Stimulated activated CD4-positive, alpha-beta T cell treated with anti-CD3 and anti-CD28 coated beads, Interleukin-2, amount 100 ng/mL, for 48 hours (primary cell): Measurements from ENCODE around the gene HOXA11.

Experiments used
- DNase-seq, 2 donors: peaks; one replicate each; pipeline ENCODE4 v3.0.0-alpha.2; 2020

HOXA11 gene

GRCh38 chr7:27192546-27193334 is 7.7 kb upstream of the HOXA11 start:
- no peak for DNase-seq

DNA sequence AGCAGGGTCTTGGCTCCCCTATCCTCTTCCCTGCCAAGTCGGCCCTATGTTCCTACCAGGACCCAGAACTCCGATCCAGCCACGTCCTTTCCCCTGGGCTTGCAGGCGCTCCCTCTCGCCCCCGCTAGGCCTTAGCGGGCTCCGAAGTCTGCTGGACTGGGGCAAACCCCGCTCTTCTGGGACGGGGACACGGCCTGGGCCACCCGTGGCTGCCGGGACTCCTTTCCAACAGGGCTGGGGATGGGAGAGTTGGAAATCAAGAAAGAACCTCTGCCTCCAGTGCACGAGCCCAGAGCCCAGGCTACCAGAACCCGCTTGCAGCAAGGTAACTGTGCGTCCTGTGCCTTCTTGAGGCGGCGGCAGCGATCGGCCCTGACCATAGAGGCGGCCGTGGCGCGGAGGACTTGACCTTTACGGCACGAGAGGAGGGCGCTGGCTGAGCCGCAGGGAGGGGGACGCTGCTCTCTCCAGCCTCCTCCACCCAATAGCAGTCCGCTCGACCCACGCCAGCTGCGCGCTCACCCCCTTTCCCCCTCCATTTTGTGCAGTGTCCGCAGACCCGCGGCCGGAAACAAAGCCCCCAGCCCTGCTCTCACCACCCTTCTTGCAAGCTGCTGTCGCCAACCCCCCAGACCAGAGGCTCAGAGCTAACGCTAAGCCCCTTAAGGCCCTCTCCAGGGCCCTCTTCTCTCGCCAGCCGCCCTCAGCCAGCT is 7.0 kb upstream of the HOXA11 start:
- DNase-seq: no peak

- DNase-seq: no peak
These were observed 6.2 kb upstream of the HOXA11 start for GRCh38 chr7:27191161-27191731.

GRCh38 chr7:27189997-27190748 is 5.1 kb upstream of the HOXA11 start:
- DNase-seq: no peak

- no peak for DNase-seq
These were observed 4.4 kb upstream of the HOXA11 start for GRCh38 chr7:27189295-27189996.

DNA sequence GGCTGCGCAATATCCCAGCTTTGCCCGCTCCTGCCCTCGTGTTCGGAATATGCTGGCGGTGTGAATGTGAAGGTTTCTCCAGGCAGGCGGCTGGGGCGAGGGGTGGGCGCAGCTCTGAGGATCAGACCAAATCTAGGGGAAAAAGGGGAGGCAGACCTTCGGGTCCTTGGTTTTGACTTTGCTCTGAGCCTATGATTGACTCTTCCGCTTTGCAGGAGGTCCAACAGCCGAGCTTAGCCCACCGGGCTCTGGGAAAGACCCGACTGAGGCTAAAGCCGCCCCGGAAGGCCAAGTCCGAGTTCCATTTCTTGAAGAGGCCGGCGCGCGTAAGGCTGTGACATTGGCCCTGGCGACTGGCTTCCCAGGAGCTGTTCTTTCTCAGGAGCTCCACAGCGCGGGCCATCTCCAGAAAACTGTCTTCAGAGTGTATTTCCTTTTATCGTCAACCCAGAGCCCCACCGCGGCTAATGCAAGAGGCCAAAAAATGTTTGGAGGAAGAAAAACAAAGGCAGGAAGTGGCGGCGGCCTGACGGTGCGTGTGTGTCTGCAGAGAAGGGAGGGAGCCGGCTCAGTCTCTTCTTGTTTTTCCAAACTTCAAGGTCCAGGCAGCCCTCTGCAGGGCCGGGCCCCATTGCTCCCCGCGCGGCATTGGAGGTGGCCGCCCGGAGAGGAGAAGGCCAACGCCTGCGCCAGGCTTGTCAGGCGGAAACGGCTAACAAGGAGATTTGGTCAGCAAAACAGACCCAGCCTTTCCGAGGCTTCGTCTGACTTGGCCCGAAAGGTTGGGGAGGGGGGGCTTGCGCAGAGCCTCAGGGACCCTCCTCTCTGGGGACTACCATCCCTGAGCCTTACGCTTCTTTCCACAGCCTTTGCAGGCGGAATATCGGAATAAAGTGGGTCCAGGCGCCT is 3.6 kb upstream of the HOXA11 start:
- DNase-seq: no peak

DNA sequence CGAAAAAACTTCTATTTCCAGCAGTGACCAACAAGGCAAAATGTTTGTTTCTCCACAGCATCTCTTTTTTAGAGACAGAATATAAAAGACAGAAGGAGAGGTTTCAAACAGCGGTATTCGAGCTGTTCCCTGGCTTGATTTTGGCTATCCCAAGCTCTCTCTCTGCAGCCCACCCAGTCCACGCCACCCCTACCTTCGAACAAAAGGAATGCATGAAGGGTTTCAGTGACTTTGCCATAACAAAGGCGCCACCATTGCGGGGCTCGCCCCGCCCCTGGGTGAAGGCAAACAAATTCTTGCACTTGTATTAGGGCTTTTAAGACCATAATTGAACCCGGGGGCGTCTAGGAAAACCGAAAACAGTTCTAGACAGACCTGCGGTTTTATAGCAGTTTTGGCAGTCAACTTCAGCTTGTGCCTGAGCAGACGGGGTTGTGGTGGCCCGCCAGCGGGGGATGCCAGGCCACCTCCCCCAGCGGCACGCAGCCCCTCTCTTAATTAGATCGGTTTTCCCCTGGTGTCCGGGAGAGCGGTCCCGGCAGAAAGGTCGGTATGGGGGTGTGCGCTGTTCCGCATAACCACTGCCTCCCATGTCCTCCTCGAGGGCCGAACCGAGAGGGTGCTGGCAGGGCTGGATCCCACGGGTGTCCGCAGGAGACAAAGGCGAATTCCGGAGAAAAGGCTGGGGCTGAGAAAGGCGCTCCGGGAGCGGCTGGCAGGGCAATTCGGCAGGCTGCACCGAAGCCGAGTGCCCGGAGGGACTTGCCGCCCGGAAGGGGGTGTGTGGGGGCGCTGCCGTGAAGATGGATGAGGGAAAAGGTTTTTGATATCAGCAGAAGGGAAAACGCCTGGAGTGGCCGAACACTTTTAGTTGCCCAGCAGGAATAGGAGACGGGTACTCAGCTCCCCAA is 2.7 kb upstream of the HOXA11 start:
- DNase-seq: no peak

GRCh38 chr7:27186668-27187474 is 1.8 kb upstream of the HOXA11 start:
- no peak for DNase-seq

- DNase-seq: no peak
These were observed 1.0 kb upstream of the HOXA11 start for GRCh38 chr7:27185854-27186667.

- DNase-seq: no peak
These were observed 557 bp downstream of the HOXA11 start for GRCh38 chr7:27184337-27185012.

DNA sequence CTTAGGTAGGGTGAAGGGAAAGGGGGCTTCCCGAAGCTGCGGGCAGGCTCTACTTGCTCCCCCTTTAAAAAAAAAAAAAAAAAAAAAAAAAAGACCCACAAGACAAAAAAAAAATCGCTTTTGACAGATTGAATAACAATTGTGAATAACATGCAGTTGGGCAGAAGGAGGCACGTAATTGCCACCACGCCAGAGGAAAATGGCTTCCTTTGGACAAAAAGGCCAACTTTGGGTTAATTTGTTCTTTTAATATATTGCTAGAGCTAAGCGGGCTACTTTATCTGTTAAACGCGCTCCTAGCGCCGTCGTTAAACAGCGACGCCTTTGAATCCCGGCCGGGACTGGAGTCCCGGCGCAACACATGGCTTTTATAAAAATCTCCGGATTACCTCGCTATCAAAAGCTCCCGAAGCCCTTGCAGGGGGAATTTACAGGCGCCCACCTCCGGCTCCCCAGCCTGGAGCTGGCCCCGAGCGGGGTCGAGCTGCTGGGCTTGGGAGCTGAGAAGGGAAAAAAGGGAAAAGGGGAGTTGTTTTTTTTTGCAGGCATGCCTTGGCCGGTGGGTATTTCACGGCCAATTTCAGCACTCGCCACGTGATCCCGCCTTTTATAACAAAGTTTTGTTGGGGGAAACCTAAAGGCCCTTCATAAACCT is 1.2 kb downstream of the HOXA11 start:
- DNase-seq: no peak

DNA sequence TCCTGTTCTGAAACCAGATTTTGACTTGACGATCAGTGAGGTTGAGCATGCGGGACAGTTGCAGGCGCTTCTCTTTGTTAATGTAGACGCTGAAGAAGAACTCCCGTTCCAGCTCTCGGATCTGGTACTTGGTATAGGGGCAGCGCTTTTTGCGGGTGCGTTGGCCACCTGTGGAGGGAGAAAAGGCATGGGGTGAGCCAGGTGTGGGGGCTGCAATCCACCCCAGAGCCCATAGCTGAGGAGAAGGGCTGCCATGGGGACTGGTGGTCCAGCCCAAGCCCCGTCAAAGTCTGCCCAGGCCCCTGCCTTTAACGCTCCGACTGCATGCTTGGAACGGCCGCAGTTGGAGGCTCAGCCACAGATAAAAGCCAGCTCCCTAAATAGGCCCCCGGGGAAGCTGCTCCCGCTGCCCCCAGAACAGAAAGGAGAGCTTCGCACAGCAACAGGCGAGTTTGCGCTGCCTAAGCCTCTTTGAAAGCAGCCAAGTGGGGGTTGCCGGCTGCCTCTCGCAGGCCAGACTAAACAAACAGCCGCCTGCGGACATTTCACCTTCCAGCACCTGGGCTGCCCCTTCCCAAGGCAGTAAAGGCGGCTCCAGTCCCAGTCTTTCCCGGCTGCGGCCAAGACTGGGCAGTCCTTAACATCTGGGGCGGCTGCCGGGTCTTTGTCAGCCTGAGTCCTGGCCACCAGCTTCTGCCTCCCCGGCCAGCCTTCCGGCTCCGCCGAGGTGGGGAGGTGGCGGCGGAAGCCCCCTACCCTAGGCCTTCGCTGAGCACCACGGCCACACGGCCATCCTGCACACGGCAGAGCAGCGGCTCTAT is 2.0 kb downstream of the HOXA11 start:
- DNase-seq: no peak

DNA sequence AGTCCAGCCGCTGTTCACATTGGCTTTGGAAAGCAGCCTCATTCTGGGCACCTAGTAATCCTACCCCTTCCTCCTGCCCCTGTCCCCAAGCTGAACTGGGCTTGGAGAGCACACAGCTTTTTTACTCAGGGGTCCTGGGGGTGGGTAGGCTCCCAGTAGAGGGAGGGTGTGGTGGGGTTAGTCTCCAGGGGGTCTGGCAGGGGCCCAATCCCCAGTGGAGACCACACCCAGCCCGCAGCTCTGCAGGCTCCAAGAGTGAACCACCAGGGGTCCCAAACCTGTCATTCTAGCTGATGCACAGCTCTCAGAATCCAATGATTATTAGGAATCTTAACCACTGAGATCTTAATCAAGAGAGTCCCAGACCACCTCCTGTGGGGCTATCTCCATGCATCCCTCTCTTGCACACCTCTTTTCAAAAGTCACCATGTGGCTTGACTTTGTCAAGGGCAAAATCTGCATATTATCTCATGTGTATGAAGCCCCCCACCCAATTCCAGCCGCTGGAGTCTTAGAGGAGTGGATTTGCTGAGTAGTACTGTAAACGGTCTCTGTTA is 2.7 kb downstream of the HOXA11 start:
- no peak for DNase-seq

GRCh38 chr7:27181795-27182275 is 3.2 kb downstream of the HOXA11 start:
- no peak for DNase-seq

DNA sequence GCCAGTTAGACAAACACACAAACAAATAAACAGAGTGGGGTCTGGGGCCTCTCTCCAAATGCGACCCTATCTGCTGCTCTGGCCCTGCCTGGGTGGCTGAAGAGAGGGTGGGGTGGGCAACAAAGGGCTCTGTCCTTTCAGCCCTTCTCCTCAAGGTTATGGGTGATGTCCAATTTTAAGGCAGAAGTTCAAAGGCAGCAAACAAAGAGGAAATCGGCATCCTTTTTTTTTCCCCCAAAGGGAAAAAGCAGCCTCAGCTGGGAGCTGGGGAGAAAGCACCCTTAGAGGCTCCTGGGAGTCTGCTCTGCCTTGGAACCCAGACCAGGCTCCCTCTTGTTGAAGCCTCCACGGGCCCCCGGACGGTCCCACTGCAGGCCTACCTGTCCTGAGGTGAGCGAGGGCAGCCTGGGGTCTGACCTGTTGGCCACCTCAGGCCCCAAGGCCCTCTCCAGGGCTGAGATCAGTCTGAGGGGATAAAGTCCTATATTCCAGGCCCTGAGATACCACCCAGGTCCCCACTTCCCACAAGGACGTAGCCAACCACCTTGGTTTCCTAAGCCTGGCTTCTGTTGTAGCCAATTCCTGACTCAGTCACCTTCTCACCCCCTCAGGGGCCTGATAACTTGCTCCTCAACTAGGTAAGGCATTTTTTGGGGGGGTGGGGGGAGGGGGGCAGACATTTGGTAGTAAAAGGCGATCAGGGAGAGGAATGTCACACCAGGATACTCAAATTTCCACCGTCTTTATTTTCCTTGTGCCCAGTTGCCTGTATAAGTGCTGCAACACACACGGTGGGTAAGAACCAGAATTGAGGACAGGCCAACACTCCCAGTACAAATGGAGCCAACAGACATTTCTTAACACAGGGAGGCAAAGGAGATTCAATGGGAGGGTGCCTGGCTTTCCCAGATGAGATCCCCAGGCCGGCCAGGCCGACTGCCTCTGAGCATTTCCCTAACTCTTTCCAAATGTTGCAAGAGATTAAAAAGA is 4.3 kb downstream of the HOXA11 start:
- DNase-seq: no peak
